Neural cell (in vitro differentiated cells): ENCODE measurements around the gene FMN2. TPM values are rescaled to one million over a fixed set of nuclear protein-coding genes. Genes with fewer than 3 reads are reported as not detected.

Experiments used
- H2AFZ ChIP-seq: fragments of 200-600, 300-800 bp; sonication (generic), shearing (Covaris generic); 2 replicates; pipeline ENCODE4 v1.6.0; 2014; ENCODE audit warnings: low read depth, mild to moderate bottlenecking, antibody characterized with exemption, low read length, moderate library complexity
- H3F3A ChIP-seq: fragments of 200-600 bp; shearing (Covaris generic); 2 replicates; pipeline ENCODE4 v1.6.1; 2016; ENCODE audit warnings: mild to moderate bottlenecking, moderate library complexity, mixed read lengths, antibody characterized with exemption, low read length; ENCODE audit not compliant: insufficient read depth, poor library complexity, severe bottlenecking
- H3K27ac ChIP-seq: fragments of 200-600, 300-800 bp; sonication (generic), shearing (Covaris generic); 2 replicates; pipeline ENCODE4 v1.5.1; 2014; ENCODE audit warnings: mild to moderate bottlenecking, low read length, moderate library complexity
- H3K27me3 ChIP-seq: fragments of 300-800, 200-600 bp; sonication (generic), shearing (Covaris generic); 2 replicates; pipeline ENCODE4 v1.6.0; 2014; ENCODE audit warnings: mild to moderate bottlenecking, low read depth, low read length, moderate library complexity; ENCODE audit not compliant: insufficient read depth
- H3K36me3 ChIP-seq: fragments of 300-800, 200-600 bp; sonication (generic), shearing (Covaris generic); 2 replicates; pipeline ENCODE4 v1.5.1; 2014; ENCODE audit warnings: mild to moderate bottlenecking, antibody characterized with exemption, low read length, moderate library complexity; ENCODE audit not compliant: insufficient read depth
- H3K4me2 ChIP-seq: fragments of 300-800, 200-600 bp; sonication (generic), shearing (Covaris generic); 2 replicates; pipeline ENCODE4 v1.6.0; 2014; ENCODE audit warnings: mild to moderate bottlenecking, low read length
- H3K4me3 ChIP-seq: fragments of 300-800, 200-600 bp; sonication (generic), shearing (Covaris generic); 2 replicates; pipeline ENCODE4 v1.5.1; 2014; ENCODE audit warnings: mild to moderate bottlenecking, low read length, moderate library complexity
- H3K79me2 ChIP-seq: fragments of 200-600 bp; shearing (Covaris generic); replicated peaks from 2 replicates; pipeline ENCODE4 v1.6.0; 2014; ENCODE audit warnings: mild to moderate bottlenecking, low read length, moderate library complexity; ENCODE audit not compliant: insufficient read depth
- H3K9ac ChIP-seq: fragments of 300-800, 200-600 bp; sonication (generic), shearing (Covaris generic); 2 replicates; pipeline ENCODE4 v1.6.1; 2016; ENCODE audit warnings: mild to moderate bottlenecking, low read length, mixed read lengths
- H3K9me2 ChIP-seq: fragments of 200-600 bp; shearing (Covaris generic); 2 replicates; pipeline ENCODE4 v1.6.1; 2016; ENCODE audit warnings: mild to moderate bottlenecking, low read length, mixed read lengths; ENCODE audit not compliant: insufficient read depth
- H3K9me3 ChIP-seq: fragments of 200-600, 300-800 bp; sonication (generic), shearing (Covaris generic); 2 replicates; pipeline ENCODE4 v1.6.1; 2016; ENCODE audit warnings: mild to moderate bottlenecking, mixed run types, low read length, moderate library complexity, mixed read lengths
- H4K20me1 ChIP-seq: fragments of 200-600 bp; shearing (Covaris generic); 2 replicates; pipeline ENCODE4 v1.6.1; 2016; ENCODE audit warnings: mild to moderate bottlenecking, mixed run types; ENCODE audit not compliant: insufficient read depth
- CTCF ChIP-seq: fragments of 450-650 bp; IDR thresholded peaks from 2 replicates; pipeline ENCODE4 v1.5.1; 2014; ENCODE audit warnings: antibody characterized with exemption, mild to moderate bottlenecking, moderate library complexity; ENCODE audit not compliant: poor library complexity, severe bottlenecking
- EP300 ChIP-seq: fragments of 450-650 bp; conservative IDR thresholded peaks from 2 replicates; pipeline ENCODE4 v1.6.1; 2014; ENCODE audit warnings: antibody characterized with exemption, mild to moderate bottlenecking, moderate library complexity; ENCODE audit not compliant: poor library complexity, severe bottlenecking
- EZH2 ChIP-seq: fragments of 200-600, 300-800 bp; shearing (Covaris generic), sonication (generic); IDR thresholded peaks from 2 replicates; pipeline ENCODE4 v1.6.1; 2014; ENCODE audit warnings: antibody characterized with exemption, low read length, borderline replicate concordance, mild to moderate bottlenecking; ENCODE audit not compliant: insufficient read depth, poor library complexity, severe bottlenecking
- MXI1 ChIP-seq: fragments of 450-650 bp; conservative IDR thresholded peaks from 2 replicates; pipeline ENCODE4 v1.6.1; 2014; ENCODE audit warnings: antibody characterized with exemption, mild to moderate bottlenecking; ENCODE audit not compliant: poor library complexity, severe bottlenecking
- POLR2AphosphoS5 ChIP-seq: IDR thresholded peaks from 2 replicates; pipeline ENCODE4 v1.6.1; 2012
- RAD21 ChIP-seq: fragments of 450-650 bp; conservative IDR thresholded peaks from 2 replicates; pipeline ENCODE4 v1.6.1; 2014; ENCODE audit warnings: antibody characterized with exemption, mild to moderate bottlenecking, moderate library complexity
- REST ChIP-seq: IDR thresholded peaks from 2 replicates; pipeline ENCODE4 v1.6.1; 2012; ENCODE audit warnings: borderline replicate concordance
- SMC3 ChIP-seq: fragments of 450-650 bp; conservative IDR thresholded peaks from 2 replicates; pipeline ENCODE4 v1.6.1; 2014; ENCODE audit warnings: antibody characterized with exemption, mild to moderate bottlenecking, moderate library complexity; ENCODE audit not compliant: poor library complexity
- TAF1 ChIP-seq: IDR thresholded peaks from 2 replicates; pipeline ENCODE4 v1.6.1; 2012; ENCODE audit warnings: low read depth
- polyA plus RNA-seq: library from polyadenylated mRNA; depleted of rRNA; stranded (reverse); fragments of >200 nt; gene quantifications from 2 replicates; pipeline ENCODE4 v1.2.3, GENCODE V29; 2014

The FMN2 gene
- polyA plus RNA-seq, 1 donor from 2014 or later: 23.9 TPM

GRCh38 chr1:240362826-240363225 is 271.1 kb downstream of the FMN2 start:
- no peaks in the 10 kb centered on the region for H3K9me3 ChIP-seq
- no peaks in the 10 kb centered on the region for H3F3A ChIP-seq
- H3K79me2 ChIP-seq: no peaks in the 10 kb centered on the region
- H3K36me3 ChIP-seq: no peaks in the 10 kb centered on the region
- no peak overlapping the region for H3K9ac ChIP-seq
- H3K4me3 ChIP-seq: no peak overlapping the region
- no peak overlapping the region for H2AFZ ChIP-seq
- H3K9me2 ChIP-seq: no peaks in the 10 kb centered on the region
- H3K4me2 ChIP-seq: no peak overlapping the region
- no peaks in the 10 kb centered on the region for H3K27me3 ChIP-seq
- no peaks in the 10 kb centered on the region for H4K20me1 ChIP-seq
- no peak for TF ChIP-seq CTCF
- no peak for TF ChIP-seq MXI1
- H3K27ac ChIP-seq: no peak overlapping the region

- H3K36me3 ChIP-seq: no peaks in the 10 kb centered on the region
- no peaks in the 10 kb centered on the region for H3K79me2 ChIP-seq
- H3F3A ChIP-seq: no peaks in the 10 kb centered on the region
- H3K27ac ChIP-seq: no peak overlapping the region
- no peak overlapping the region for H3K9ac ChIP-seq
- no peaks in the 10 kb centered on the region for H3K9me2 ChIP-seq
- H3K4me3 ChIP-seq: no peak overlapping the region
- no peaks in the 10 kb centered on the region for H3K27me3 ChIP-seq
- no peaks in the 10 kb centered on the region for H3K9me3 ChIP-seq
- no peak overlapping the region for H3K4me2 ChIP-seq
- no peaks in the 10 kb centered on the region for H4K20me1 ChIP-seq
- no peak overlapping the region for H2AFZ ChIP-seq
- TF ChIP-seq EP300: no peak
- TF ChIP-seq TAF1: no peak
- no peak for TF ChIP-seq MXI1
- no peak for TF ChIP-seq EZH2
- TF ChIP-seq POLR2AphosphoS5: no peak
- no peak for TF ChIP-seq RAD21
- TF ChIP-seq REST: no peak
- no peak for TF ChIP-seq CTCF
- TF ChIP-seq SMC3: no peak
Observed at GRCh38 chr1:240363315-240363714, 271.6 kb downstream of the FMN2 start.
